Gastroesophageal sphincter (tissue), 4 donors: Measurements from ENCODE around the gene CHSY1. TPM values are rescaled to one million over a fixed set of nuclear protein-coding genes. Genes with fewer than 3 reads are reported as not detected.

ENCODE experiments used
- ATAC-seq: fragments of 150-250 bp; one replicate; pipeline ENCODE4 v1.9.1; 2016; ENCODE audit warnings: mild to moderate bottlenecking, moderate library complexity
- H3K27ac ChIP-seq, 4 donors: fragments of 200-600 bp; sonication (generic) in 3 of 4; 1 replicate in 3 of 4; 2 replicates in 1 of 4; pipeline ENCODE4 v1.5.1; 2016 to 2019
- H3K27me3 ChIP-seq: fragments of 200-600 bp; sonication (generic); one replicate; pipeline ENCODE4 v1.5.1; 2019
- H3K36me3 ChIP-seq, 2 donors: fragments of 200-600 bp; sonication (generic); one replicate each; pipeline ENCODE4 v1.5.1; 2019; ENCODE audit warnings: control low read depth in 1 of 2
- H3K4me1 ChIP-seq, 3 donors: fragments of 200-600 bp; sonication (generic); 1 replicate in 2 of 3; 2 replicates in 1 of 3; pipeline ENCODE4 v1.5.1; 2016 to 2019; ENCODE audit warnings: control low read depth in 2 of 3
- H3K4me3 ChIP-seq, 2 donors: fragments of 200-600 bp; sonication (generic); one replicate each; pipeline ENCODE4 v1.5.1; 2019; ENCODE audit warnings: mild to moderate bottlenecking in 1 of 2, moderate library complexity in 1 of 2
- H3K9me3 ChIP-seq, 3 donors: fragments of 200-600 bp; sonication (generic); one replicate each; pipeline ENCODE4 v1.5.1; 2017 to 2019; ENCODE audit warnings: control low read depth in 2 of 3
- EP300 ChIP-seq: sonication (generic); formaldehyde crosslinking; IDR thresholded peaks from one replicate; pipeline ENCODE4 v1.6.1; 2017; ENCODE audit warnings: antibody characterized with exemption, mild to moderate bottlenecking
- POLR2A ChIP-seq, 2 donors: fragments of 450-650 bp; IDR thresholded peaks; one replicate each; pipeline ENCODE4 v1.6.1; 2017; ENCODE audit warnings: antibody characterized with exemption in 2 of 2, mild to moderate bottlenecking in 2 of 2, moderate library complexity in 1 of 2
- POLR2AphosphoS5 ChIP-seq: sonication (generic); formaldehyde crosslinking; IDR thresholded peaks from one replicate; pipeline ENCODE4 v1.6.1; 2017; ENCODE audit warnings: antibody characterized with exemption
- WGBS, 2 donors: methylation state at CpG; one replicate each; pipeline ENCODE4 v1.1.5; 2018; ENCODE audit warnings: low coverage in 1 of 2; 5-methylcytosine and 5-hydroxymethylcytosine counted together
- total RNA-seq, 4 donors: library from RNA; depleted of rRNA; stranded (reverse); fragments of >200 nt; gene quantifications; one replicate each; pipeline ENCODE4 v1.1.0, GENCODE V29; 2016
- TF ChIP-seq, protein P1 (sequence below), 4 experiments: fragments of 200-600 bp in 2 of 4; fragments of 450-650 bp in 2 of 4; sonication (generic) in 1 of 4; IDR thresholded peaks; one replicate each; pipeline ENCODE4 v1.5.1; 2017 to 2019; ENCODE audit warnings: antibody characterized with exemption in 4 of 4, mild to moderate bottlenecking in 2 of 4, moderate library complexity in 2 of 4

CHSY1 gene
- total RNA-seq, 4 donors from 2014 or later, result 13.8 to 30.6 (median 19.9) TPM

DNA sequence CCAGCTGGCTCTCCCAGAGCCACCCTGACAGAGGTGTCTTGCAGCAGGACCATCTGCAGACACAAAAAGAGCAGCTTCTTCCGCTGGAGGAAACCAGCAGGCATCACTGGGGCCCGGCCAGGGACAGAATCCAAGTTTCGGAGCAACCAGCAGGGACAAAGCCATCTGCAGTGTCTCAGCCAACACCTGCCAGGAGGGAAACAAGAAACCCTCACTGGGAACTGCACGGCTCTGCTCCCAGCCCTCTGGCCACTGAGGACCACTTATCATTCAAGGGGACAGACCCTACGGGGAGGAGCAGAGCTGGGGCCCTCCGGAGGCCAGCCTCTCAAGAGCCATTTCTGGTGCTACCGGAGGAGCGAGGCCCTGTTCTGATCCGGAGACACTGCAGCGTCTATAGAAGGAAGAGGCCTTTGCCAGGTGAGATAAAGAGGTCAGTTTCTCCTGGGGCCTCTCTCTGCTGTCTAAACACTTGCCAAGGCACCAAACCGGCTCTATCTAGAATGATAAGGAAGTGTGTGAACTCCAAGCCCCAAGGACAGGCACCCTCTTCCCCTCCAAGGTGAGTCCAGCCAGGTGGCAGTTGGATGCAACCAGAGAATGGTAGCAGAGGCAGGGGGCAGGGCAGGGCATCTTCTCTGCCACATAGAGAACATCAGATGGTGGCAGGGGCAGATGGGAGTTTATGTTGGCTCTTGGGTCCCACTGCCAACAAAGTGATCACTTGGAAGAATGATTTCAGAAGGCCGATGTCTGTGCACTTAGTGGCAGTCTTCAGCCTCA lies 89.0 kb downstream of the CHSY1 start:
- Histone ChIP-seq H3K27ac (peak overlapping the region in 3 of 4 donors; percentile 31 to 57 (median 57)), H3K4me3 (no peak overlapping the region), H3K9me3 (peaks cover 0 to 25% (median 0%) of the 10 kb centered on the region in 3 donors), H3K4me1 (peaks cover 5 to 25% (median 13%) of the 10 kb centered on the region in 3 donors), H3K36me3 (no peaks in the 10 kb centered on the region), H3K27me3 (no peaks in the 10 kb centered on the region)
- TF ChIP-seq POLR2AphosphoS5 (peak; percentile 55), EP300 (no peak)
- 40% methylated on average over 1 of the region's 12 CpGs; no CpG with 5 or more reads in 1 of the 2 donors for WGBS, 2 donors
- ATAC-seq, result peak; percentile 73

DNA sequence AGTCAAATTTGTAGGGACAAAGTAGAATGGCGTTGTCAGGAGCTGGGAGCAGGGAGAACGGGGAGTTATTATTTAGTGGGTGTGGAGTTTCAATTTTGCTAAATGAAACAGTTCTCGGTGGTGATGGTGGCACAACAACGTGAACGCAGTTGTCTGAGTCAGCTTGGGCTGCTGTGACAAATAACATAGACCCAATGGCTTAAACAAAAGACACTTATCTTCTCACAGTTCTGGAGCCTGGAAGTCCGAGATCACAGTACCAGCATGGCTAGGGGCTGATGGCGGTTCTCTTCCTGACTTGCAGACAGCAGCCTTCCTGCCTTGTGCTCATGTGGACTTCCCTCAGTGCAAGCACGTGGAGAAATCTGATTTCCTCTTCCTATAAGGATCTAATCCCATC lies 90.2 kb downstream of the CHSY1 start:
- TF ChIP-seq POLR2A (IDR thresholded peaks at IDR 0.05), result no peak
- H3K4me1 ChIP-seq, result peaks cover 5 to 14% (median 13%) of the 10 kb centered on the region in 3 donors
- no peak overlapping the region for H3K27ac ChIP-seq
- WGBS, 2 donors, result 70 to 83% methylated on average over 4 to 8 of the region's 8 CpGs
- H3K36me3 ChIP-seq, result no peaks in the 10 kb centered on the region
- no peak overlapping the region for H3K4me3 ChIP-seq
- H3K27me3 ChIP-seq, result no peaks in the 10 kb centered on the region
- ATAC-seq, result no peak
- H3K9me3 ChIP-seq, result peaks cover 0 to 25% (median 0%) of the 10 kb centered on the region in 3 donors

DNA sequence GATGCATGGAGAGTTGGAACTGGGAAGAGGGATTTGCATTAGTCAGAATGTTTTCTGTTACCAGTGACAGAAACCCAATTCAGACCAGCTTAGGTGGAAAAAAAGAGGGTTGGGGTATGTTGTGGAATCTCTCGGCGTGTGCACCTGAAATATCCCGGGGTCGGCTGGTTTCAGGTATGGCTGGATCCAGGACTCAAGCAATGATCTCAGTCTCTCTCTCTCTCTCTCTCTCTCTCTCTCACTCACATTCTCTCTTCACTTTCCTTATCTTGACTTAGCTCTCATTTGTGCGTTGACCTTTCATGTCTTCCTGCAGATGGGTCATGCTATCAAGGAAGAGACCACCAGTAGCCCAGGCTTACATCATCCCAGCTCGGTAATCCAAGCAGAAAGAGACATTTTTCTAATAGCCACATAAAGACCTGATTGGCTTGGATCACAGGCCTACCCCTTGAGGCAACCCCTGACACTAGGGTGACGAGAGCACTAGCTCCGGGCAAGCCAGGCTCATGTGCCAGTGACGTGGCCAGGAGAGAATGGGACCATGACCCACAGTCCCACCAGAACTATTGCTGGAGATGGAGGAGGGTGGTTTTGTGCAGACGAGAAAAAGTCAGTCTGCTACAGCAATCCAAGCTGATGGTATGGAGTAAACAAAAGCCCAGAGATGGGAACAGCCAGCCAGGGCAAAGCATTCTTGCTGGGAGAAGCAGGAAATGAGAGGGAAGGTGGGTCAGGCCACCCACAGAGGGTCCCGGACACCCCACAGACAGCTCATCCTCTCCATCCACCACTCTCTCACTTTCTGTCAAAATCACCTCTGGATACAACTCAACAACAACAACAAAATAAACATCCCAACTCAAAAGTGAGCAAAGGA lies 91.7 kb downstream of the CHSY1 start:
- no peak for ATAC-seq
- H3K27me3 ChIP-seq, result no peaks in the 10 kb centered on the region
- TF ChIP-seq, protein P1, sequence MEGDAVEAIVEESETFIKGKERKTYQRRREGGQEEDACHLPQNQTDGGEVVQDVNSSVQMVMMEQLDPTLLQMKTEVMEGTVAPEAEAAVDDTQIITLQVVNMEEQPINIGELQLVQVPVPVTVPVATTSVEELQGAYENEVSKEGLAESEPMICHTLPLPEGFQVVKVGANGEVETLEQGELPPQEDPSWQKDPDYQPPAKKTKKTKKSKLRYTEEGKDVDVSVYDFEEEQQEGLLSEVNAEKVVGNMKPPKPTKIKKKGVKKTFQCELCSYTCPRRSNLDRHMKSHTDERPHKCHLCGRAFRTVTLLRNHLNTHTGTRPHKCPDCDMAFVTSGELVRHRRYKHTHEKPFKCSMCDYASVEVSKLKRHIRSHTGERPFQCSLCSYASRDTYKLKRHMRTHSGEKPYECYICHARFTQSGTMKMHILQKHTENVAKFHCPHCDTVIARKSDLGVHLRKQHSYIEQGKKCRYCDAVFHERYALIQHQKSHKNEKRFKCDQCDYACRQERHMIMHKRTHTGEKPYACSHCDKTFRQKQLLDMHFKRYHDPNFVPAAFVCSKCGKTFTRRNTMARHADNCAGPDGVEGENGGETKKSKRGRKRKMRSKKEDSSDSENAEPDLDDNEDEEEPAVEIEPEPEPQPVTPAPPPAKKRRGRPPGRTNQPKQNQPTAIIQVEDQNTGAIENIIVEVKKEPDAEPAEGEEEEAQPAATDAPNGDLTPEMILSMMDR (IDR thresholded peaks at IDR 0.05), result no peak
- TF ChIP-seq EP300, result no peak
- no peak for TF ChIP-seq POLR2A (IDR thresholded peaks at IDR 0.05)
- no peak for TF ChIP-seq POLR2AphosphoS5
- peaks cover 0 to 10% (median 0%) of the 10 kb centered on the region in 3 donors for H3K9me3 ChIP-seq
- peaks cover 5 to 13% (median 13%) of the 10 kb centered on the region in 3 donors for H3K4me1 ChIP-seq
- WGBS, 2 donors, result 78 to 95% methylated on average over 6 of the region's 11 CpGs
- H3K4me3 ChIP-seq, result no peak overlapping the region
- H3K36me3 ChIP-seq, result no peaks in the 10 kb centered on the region
- H3K27ac ChIP-seq, result no peak overlapping the region

DNA sequence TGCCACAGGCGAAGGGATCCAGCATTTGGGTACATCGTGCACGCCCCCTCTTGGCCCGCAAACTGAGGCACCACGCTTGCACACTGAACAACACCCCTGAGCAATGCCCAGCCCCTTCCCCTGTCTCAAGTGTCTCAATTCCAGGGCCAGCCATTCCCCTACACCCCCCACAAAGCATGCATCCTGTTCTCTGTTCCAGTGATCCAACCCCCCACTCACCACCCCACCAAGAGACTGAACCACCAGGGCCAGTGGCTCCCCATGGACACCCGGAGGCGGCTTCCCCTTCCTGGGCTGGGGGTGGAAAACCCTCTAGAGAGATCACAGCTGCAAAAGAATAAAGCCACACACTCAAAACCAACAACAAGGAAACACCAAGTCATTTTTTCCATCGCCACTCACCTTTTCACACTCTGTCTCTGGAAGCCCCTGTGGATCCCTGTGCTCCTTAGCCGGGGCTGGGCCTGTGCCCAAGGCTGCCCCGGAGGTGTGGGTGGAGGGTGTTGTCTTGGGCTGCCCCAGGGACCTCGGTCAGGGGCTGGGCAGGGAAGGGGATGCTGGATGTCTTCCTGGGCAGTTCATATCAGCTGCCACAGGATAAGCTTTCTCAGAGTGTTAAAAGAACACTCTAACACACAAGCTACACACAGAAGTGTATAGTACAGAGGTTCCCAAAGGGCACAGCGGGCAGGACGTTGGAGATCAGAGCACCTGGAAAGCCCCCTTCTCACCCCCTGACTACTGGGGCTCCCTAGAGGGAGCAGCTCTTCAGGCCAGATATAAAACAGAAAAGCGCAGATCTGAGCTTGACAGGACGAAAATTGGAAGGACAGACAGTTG lies 92.5 kb downstream of the CHSY1 start:
- WGBS, 2 donors, result 50 to 88% methylated on average over 2 to 10 of the region's 15 CpGs
- Histone ChIP-seq H3K27me3 (no peaks in the 10 kb centered on the region), H3K4me3 (no peak overlapping the region), H3K36me3 (no peaks in the 10 kb centered on the region), H3K27ac (no peak overlapping the region), H3K9me3 (peaks cover 0 to 3% (median 0%) of the 10 kb centered on the region in 3 donors), H3K4me1 (peaks cover 5 to 13% (median 13%) of the 10 kb centered on the region in 3 donors)
- no peak for TF ChIP-seq EP300
- ATAC-seq, result no peak

DNA sequence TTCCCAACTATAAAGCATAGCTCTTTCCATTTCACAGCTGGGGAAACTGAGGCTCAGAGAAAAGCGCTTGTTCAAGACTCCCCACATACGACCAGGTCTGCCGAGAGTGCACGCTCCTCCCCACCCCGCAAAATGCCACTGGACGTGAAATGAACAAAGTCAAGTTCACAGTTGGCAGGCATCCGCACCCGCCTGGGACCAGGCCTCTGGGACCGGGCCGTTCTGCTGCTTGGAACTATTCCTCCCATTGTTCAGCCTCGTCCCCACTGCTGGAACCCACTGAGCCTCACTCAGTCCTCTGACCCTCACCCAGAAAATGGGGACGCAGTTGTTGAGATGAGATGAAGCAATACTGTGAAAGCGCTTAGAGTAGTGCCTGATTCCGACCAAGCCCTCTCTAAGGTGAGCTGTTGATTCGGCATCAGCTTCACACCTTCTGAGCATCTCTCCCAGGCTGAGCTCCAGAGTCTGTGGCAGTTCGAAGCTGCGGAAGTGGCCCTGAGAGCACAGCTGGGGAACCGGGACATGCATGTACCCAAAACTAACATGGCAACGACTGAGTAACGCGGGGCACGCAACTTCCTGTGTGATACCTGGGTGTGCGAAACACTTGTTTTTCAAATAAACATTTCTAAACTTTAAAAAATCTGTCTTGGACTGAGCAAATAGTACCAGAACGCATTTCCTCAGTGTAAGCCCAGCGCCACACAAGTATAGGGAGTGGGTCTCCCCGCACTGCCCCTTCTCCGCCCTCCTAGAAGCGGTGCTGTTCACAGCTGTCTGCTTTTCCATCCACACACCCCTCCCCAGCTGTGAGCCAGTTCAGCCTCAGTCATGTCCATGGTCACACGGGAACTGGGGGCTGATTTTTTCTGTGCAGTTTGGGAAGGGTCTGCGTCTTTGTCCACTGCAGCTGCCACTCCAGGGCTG lies 93.4 kb downstream of the CHSY1 start:
- ATAC-seq, result no peak
- Histone ChIP-seq H3K27me3 (no peaks in the 10 kb centered on the region), H3K9me3 (no peaks in the 10 kb centered on the region), H3K27ac (no peak overlapping the region), H3K36me3 (no peaks in the 10 kb centered on the region), H3K4me1 (peaks cover 5 to 13% (median 13%) of the 10 kb centered on the region in 3 donors), H3K4me3 (no peak overlapping the region)
- TF ChIP-seq EP300 (no peak), POLR2A (IDR thresholded peaks at IDR 0.05) (no peak)
- TF ChIP-seq, protein P1 (IDR thresholded peaks at IDR 0.05), result no peak
- WGBS, 2 donors, result 86 to 91% methylated on average over 13 to 15 of the region's 30 CpGs
